ENCODE data around the gene ERCC3.

GRCh38 chr2:127229555-127229954 lies 64.4 kb downstream of the ERCC3 start:
- TF ChIP-seq EZH2 (IDR thresholded peaks at IDR 0.05) (no peak), RAD21 (IDR thresholded peaks at IDR 0.05; ENCODE audit: low read depth) (no peak), TCF7L2 (IDR thresholded peaks at IDR 0.05; ENCODE audit: borderline replicate concordance, extremely low read depth, insufficient read depth, insufficient read length) (no peak), CTCF (IDR thresholded peaks at IDR 0.05 in 2 of 3, conservative IDR thresholded peaks at IDR 0.05 in 1 of 3; ENCODE audit: borderline replicate concordance in 1 of 3, insufficient read depth in 1 of 3, low read depth in 2 of 3, low read length in 2 of 3) (no peak), MAX (IDR thresholded peaks at IDR 0.05) (no peak), EZH2phosphoT487 (IDR thresholded peaks at IDR 0.05; ENCODE audit: borderline replicate concordance) (no peak), YY1 (IDR thresholded peaks at IDR 0.05; ENCODE audit: extremely low read depth, insufficient replicate concordance, low read depth, low read length) (no peak), POLR2AphosphoS5 (IDR thresholded peaks at IDR 0.05; ENCODE audit: low read depth, low read length) (no peak), JUND (IDR thresholded peaks at IDR 0.05) (no peak), ZFX (IDR thresholded peaks at IDR 0.05) (no peak)
